A549 (cell line): Measurements from ENCODE around the gene FOS.

ENCODE experiments used
- BHLHE40 ChIP-seq: IDR thresholded peaks from 2 replicates; pipeline ENCODE4 v1.6.1; 2012; ENCODE audit warnings: low read depth, low read length, inconsistent platforms
- CTCF ChIP-seq: fragments of >200 bp; sonication (Bioruptor Twin); formaldehyde crosslinking; IDR thresholded peaks from 3 replicates; pipeline ENCODE4 v1.5.1; 2016
- EP300 ChIP-seq, 2 experiments: fragments of >200 bp; sonication (Bioruptor Twin); formaldehyde crosslinking; IDR thresholded peaks; 2 replicates in 1 of 2; 3 replicates in 1 of 2; pipeline ENCODE4 v1.6.1; 2016 to 2017
- GATA3 ChIP-seq: IDR thresholded peaks from 2 replicates; pipeline ENCODE4 v1.6.1; 2012; ENCODE audit warnings: borderline replicate concordance
- POLR2A ChIP-seq: IDR thresholded peaks from 2 replicates; pipeline ENCODE4 v1.6.1; 2012; ENCODE audit warnings: mild to moderate bottlenecking, low read length

DNA sequence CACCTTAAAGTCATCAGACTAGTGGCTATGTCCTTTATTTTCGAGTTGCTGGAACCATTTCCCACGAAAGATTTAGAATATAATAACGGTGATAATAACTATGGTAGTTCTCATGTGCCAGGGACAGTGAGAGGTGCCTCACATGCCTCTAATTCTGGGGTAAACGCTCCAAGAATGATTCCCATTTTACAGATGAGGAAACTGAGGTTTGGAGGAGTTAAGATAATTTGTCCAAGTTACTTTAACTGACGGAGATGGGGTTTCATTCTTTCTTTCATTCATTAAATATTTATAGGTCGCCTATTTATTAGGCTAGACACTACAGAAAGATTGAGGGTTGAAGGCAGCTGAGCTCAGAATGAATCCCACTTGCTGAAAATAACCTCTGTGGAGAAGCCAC lies 30.7 kb upstream of the FOS start:
- TF ChIP-seq GATA3 (no peak), EP300 (IDR thresholded peaks at IDR 0.05) (no peak), POLR2A (no peak), CTCF (no peak), BHLHE40 (no peak)
